Stimulated activated CD4-positive, alpha-beta T cell treated with anti-CD3 and anti-CD28 coated beads, Interleukin-4, amount 100 ng/mL, for 4 hours (primary cell): ENCODE measurements around the gene NPM3.

Experiments
- DNase-seq, 2 experiments: peaks; one replicate each; pipeline ENCODE4 v3.0.0-alpha.2; 2020

The NPM3 gene

GRCh38 chr10:101773923-101774588 lies 9.2 kb downstream of the NPM3 start:
- no peak for DNase-seq

DNA sequence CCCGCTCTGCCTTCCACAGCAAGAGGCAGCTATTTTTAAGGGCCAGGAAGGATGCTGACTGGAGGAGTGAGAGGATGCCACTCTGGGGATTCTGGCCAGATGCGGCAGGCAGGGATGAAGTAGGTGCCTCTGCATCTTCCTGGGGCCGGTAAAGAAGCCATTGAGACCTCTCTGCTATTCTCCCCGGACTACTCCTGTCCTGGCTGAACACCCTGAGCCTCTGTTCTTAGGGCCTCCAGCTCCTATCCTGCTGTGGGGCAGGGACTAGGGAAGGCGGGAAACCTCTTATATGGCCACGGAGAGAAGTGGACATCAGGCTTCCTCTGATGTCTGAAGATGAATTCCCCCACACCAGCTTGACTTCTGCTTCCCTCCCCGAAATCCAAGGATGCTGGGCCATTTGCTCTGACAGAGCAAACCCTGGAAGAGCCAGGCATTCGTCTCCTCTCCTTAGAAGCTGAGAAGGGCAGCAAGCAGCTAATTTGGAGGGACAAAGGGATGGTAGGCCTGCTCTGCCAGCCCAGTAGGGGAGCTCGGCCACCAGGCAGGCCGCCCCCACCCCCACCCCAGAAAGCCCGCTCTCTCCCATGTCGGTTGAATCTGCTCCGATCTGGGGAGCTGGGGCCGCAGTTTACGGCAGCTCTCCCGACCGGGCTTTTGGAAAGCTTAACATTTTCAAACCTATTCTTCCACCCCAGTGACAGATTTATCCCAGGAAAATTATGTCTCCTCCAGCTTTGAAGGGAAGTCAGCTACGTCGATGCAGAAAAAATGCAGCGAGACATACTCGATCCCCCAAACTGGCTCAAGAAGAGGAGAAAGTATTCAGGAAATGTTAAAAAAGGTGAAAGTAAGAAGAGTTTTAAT lies 10.1 kb downstream of the NPM3 start:
- no peak for DNase-seq

DNA sequence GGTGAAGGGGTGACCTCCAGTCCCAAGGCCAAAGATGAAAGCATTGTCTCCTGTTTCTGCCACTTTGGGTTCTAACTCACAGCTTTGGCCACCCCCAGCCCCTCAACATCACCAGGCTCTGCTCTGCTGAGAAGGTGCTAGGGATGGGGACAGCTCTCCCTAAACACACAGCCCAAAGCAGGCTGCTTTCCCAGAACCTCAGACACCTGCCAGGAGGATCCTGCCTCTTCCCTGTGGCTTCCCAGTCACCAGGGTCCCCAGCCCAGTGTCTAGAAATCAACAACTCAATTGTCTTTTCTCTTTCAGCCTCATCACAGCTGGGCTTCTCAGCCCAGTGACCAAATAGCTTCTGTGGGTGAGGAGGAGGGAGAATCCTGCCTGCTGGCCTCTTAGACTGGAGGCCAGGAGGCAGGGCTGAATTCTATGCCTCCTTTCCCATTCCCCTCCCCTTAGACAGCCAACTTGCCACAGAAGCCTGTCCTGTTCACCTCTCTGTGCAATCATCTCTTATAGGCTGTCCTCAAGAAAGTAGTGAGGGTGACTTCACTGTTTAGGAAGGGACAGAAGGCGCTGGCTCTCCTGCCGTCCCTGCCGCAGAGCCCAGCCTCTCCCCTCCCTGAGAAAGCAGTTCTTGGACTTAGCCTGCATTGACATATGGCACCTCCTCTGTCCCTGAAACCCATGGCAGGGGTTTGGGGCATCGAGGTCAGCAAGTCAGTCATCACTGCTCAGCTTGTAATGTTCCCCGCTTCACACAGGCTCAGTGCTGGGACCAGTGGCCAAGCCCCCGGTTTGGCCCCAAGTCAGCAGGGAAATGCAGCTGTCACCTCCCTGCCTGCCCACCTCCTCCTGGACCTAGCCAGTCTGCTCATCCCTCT lies 11.0 kb downstream of the NPM3 start:
- no peak for DNase-seq

GRCh38 chr10:101771380-101771779 lies 11.9 kb downstream of the NPM3 start:
- no peak for DNase-seq

DNA sequence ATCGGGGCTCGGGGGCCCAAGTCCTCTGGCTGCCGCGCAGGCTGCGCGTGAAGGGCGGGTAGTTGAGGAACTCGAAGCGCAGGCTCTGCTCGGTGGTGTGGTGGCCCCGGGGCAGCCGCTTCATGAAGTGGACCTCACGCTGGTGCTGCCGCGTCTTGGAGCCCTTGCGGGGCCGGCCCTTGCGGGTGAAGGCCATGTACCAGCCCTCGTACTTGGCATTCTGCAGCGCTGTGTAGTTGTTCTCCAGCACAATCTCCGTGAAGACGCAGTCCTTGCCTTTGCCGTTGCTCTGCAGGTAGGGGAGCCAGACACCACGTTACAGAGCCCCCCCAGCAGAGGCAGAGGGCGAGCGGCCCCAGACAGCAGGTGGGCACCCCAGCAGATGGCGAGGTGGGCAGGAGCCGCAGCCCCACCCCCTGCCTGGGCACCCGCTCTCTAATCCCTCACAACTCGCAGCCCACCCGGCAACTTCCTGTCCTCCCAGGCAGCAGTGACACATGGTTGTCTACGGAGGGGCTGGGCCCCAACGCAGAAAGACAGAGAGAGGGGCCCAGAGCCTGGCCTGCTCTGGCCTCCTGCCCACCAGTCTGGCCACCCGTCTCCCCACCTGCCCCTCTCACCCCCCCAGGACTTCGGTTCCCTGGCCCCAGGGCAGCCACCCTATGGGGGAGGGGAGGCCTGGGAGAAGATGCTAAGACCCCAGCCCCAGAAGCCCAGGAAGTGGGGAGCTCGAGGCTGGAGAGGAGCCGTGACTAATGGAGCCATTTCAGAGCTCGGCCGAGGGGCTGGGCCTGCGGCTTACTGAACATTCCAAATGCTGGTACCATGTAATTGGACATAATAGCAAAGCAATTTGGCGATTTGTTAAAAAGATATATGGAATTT lies 12.7 kb downstream of the NPM3 start:
- no peak for DNase-seq

DNA sequence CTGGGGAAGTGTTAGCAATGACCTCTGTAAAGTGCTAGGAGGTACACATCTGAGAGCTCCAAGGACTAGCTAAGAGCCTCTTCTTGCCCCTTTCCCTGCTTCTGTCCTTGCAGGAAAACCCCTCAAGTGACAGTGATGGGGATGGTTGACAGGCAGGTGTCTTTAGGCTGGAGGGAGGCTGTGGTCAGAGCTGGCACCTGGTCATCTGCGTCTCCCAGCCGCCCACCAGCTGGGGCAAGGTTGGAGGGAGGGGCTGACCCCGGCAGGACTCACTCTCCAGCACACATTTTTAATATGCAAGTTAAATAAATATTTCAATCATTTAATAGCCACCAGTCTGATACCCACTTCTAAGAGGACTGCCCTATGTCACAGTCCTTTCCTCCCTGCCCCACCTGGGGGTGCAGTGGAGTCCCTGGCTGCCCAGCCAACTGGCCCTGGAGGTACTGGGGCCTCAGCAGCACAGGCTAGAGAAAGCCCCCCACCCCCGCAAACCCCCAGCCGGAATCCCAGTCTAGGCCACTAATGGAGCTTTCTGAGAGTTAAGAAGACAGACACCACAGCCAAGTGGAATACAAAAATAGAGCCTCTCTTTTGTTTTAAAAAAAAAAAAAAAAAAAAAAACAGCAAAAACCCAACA lies 13.6 kb downstream of the NPM3 start:
- no peak for DNase-seq

DNA sequence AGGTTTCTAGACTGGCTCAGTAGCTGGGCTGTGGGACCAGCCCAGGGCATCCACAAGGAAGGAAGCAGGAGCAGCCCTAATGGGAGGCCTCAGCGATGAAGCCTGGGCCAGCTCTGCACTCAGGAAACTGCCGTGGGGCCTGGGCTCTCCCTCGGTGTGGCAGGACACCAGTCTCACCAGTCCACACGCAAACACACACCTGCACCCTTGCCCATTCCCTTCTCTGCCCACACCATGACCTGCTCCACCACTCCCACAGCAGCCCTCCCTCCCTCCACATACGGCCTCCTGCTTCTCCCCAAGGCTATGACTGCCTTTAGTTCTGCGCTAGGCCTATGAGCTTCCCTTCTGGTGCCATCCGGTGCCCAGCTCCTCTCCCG lies 14.5 kb downstream of the NPM3 start:
- DNase-seq: no peak

GRCh38 chr10:101767966-101768790 lies 15.1 kb downstream of the NPM3 start:
- DNase-seq: no peak

- no peak for DNase-seq
These were observed 15.7 kb downstream of the NPM3 start for GRCh38 chr10:101767600-101767945.

- DNase-seq: no peak
These were observed 16.3 kb downstream of the NPM3 start for GRCh38 chr10:101766753-101767599.

- no peak for DNase-seq
These were observed 16.9 kb downstream of the NPM3 start for GRCh38 chr10:101766306-101766705.

- DNase-seq: no peak
These were observed 20.0 kb downstream of the NPM3 start for GRCh38 chr10:101763141-101763846.

DNA sequence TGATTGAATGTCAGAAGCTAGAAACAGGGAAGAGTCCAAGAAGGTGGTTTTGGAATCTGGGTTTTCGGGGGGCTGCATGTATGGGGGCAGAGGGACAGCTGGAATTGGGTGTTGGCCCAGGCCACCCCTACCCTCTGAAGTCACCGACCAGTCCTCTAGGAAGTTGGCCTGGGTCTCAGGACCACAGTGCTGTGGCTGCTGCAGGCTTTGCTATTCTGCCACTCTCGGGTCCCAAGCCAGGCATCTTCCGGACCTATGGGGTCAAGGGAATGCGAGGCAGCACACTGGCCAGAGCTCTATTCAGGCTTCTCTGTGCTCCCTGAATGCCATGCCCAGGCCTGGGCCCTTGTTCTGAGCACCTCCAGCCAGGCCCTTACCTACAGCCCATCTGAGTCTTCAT lies 20.5 kb downstream of the NPM3 start:
- no peak for DNase-seq

GRCh38 chr10:101761226-101761625 lies 22.0 kb downstream of the NPM3 start:
- DNase-seq: no peak

- DNase-seq: no peak
These were observed 22.7 kb downstream of the NPM3 start for GRCh38 chr10:101760510-101760909.

GRCh38 chr10:101759309-101760247 lies 23.7 kb downstream of the NPM3 start:
- DNase-seq: no peak

- DNase-seq: no peak
These were observed 24.4 kb downstream of the NPM3 start for GRCh38 chr10:101758858-101759257.

GRCh38 chr10:101752241-101752640 lies 31.0 kb downstream of the NPM3 start:
- no peak for DNase-seq
